GM12878 (cell line): ENCODE results near the gene EYS.

ENCODE experiments used
- CBFB ChIP-seq: IDR thresholded peaks from 2 replicates; pipeline ENCODE4 v1.6.1; 2016; ENCODE audit warnings: antibody characterized with exemption, low read depth
- ETV6 ChIP-seq, 2 experiments: fragments of 450-650 bp in 1 of 2; IDR thresholded peaks in 1 of 2; conservative IDR thresholded peaks in 1 of 2; 2 replicates each; pipeline ENCODE4 v1.6.1; 2014; ENCODE audit warnings: antibody characterized with exemption in 1 of 2, borderline replicate concordance in 1 of 2, low read depth in 1 of 2, mild to moderate bottlenecking in 1 of 2, moderate library complexity in 1 of 2
- FOS ChIP-seq: IDR thresholded peaks from 3 replicates; pipeline ENCODE4 v1.6.1; 2011; ENCODE audit warnings: borderline replicate concordance; ENCODE audit not compliant: insufficient read length; ENCODE audit errors: extremely low read depth
- NFXL1 ChIP-seq: fragments of 450-650 bp; IDR thresholded peaks from 2 replicates; pipeline ENCODE4 v1.6.1; 2017; ENCODE audit warnings: antibody characterized with exemption, mild to moderate bottlenecking, borderline replicate concordance
- RCOR1 ChIP-seq: conservative IDR thresholded peaks from 2 replicates; pipeline ENCODE4 v1.6.1; 2012; ENCODE audit warnings: low read depth, low read length, improper control_type of control experiment
- SIN3A ChIP-seq: IDR thresholded peaks from 2 replicates; pipeline ENCODE4 v1.6.1; 2012; ENCODE audit warnings: low read depth, low read length, improper control_type of control experiment
- SMC3 ChIP-seq: IDR thresholded peaks from 2 replicates; pipeline ENCODE4 v1.6.1; 2011; ENCODE audit warnings: low read length, improper control_type of control experiment, borderline replicate concordance
- SREBF1 ChIP-seq: IDR thresholded peaks from 2 replicates; pipeline ENCODE4 v1.6.1; 2012; ENCODE audit warnings: mild to moderate bottlenecking, low read length
- ZZZ3 ChIP-seq: IDR thresholded peaks from 2 replicates; pipeline ENCODE4 v1.6.1; 2011; ENCODE audit warnings: low read depth; ENCODE audit not compliant: control insufficient read depth, insufficient read length
- TF ChIP-seq, protein P1 (sequence below), 3 experiments: IDR thresholded peaks in 2 of 3; conservative IDR thresholded peaks in 1 of 3; 2 replicates each; pipeline ENCODE4 v1.5.1; 2011; ENCODE audit warnings: low read depth in 3 of 3, low read length in 3 of 3, mild to moderate bottlenecking in 3 of 3, control low read depth in 2 of 3, moderate library complexity in 2 of 3, inconsistent platforms in 1 of 3, mixed read lengths in 1 of 3; ENCODE audit not compliant: control insufficient read depth in 2 of 3, insufficient read depth in 1 of 3; ENCODE audit errors: extremely low read depth in 1 of 3
- TF ChIP-seq, protein P2 (sequence below): IDR thresholded peaks from 2 replicates; pipeline ENCODE4 v1.6.1; 2011; ENCODE audit warnings: borderline replicate concordance, low read depth, mild to moderate bottlenecking, moderate library complexity, mixed read lengths, low read length; ENCODE audit not compliant: insufficient read depth; ENCODE audit errors: extremely low read length

DNA sequence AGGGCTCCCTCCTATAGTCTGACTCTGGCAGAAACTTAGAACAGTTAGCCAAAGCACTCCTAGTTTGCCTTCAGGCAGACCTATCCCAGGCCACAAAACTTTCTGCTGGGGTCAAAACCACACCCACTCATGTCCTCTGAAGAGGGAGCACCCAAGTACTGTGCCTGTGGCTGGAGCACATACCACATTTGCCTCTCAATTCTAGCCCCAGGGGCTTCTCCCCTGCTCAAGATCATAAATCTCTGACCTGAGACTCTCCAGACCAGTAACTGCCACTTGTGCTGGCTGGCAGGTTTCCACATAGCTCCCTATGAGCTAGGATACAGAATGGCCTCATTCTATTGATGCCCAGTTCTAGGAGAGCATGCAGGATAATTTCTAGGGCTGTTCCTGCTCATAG is 781.0 kb downstream of the EYS start:
- TF ChIP-seq FOS (no peak), SREBF1 (no peak), SMC3 (no peak), RCOR1 (no peak), ETV6 (conservative IDR thresholded peaks at IDR 0.05 in 1 of 2, IDR thresholded peaks at IDR 0.05 in 1 of 2; ENCODE audit: borderline replicate concordance in 1 of 2, low read depth in 1 of 2) (no peak), ZZZ3 (no peak), NFXL1 (no peak), CBFB (no peak), SIN3A (no peak)
- TF ChIP-seq, protein P1, sequence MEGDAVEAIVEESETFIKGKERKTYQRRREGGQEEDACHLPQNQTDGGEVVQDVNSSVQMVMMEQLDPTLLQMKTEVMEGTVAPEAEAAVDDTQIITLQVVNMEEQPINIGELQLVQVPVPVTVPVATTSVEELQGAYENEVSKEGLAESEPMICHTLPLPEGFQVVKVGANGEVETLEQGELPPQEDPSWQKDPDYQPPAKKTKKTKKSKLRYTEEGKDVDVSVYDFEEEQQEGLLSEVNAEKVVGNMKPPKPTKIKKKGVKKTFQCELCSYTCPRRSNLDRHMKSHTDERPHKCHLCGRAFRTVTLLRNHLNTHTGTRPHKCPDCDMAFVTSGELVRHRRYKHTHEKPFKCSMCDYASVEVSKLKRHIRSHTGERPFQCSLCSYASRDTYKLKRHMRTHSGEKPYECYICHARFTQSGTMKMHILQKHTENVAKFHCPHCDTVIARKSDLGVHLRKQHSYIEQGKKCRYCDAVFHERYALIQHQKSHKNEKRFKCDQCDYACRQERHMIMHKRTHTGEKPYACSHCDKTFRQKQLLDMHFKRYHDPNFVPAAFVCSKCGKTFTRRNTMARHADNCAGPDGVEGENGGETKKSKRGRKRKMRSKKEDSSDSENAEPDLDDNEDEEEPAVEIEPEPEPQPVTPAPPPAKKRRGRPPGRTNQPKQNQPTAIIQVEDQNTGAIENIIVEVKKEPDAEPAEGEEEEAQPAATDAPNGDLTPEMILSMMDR (IDR thresholded peaks at IDR 0.05 in 2 of 3, conservative IDR thresholded peaks at IDR 0.05 in 1 of 3; ENCODE audit: control insufficient read depth in 2 of 3, extremely low read depth in 1 of 3, insufficient read depth in 1 of 3, low read depth in 3 of 3, low read length in 3 of 3), result no peak
- TF ChIP-seq, protein P2, sequence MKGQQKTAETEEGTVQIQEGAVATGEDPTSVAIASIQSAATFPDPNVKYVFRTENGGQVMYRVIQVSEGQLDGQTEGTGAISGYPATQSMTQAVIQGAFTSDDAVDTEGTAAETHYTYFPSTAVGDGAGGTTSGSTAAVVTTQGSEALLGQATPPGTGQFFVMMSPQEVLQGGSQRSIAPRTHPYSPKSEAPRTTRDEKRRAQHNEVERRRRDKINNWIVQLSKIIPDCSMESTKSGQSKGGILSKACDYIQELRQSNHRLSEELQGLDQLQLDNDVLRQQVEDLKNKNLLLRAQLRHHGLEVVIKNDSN, result no peak
